GM12878 (cell line): Measurements from ENCODE around the gene SYTL4. TPM values are rescaled to one million over a fixed set of nuclear protein-coding genes. Genes with fewer than 3 reads are reported as not detected.

Experiments used
- ATAC-seq: fragments of 200-7000 bp; cut with Tn5 transposase; 3 replicates; pipeline ENCODE4 v1.9.1; 2020; ENCODE audit warnings: mild to moderate bottlenecking, moderate library complexity
- BruUV-seq: library from RNA; stranded (reverse); fragments of 400-500 nt; replicated peaks from 2 replicates; lab custom pipeline; 2021; lab: Mats Ljungman, UMichigan
- CTCF ChIA-PET: fragments of 300-600 bp; sonication (Branson Sonifier 250); formaldehyde crosslinking; extraction: SDS; loops from one replicate; lab custom pipeline; 2021; ENCODE audit warnings: inconsistent platforms; lab: Yijun Ruan, JAX
- POLR2A ChIA-PET: fragments of 350-600 bp; formaldehyde crosslinking; extraction: SDS; loops from one replicate; lab custom pipeline; 2021; ENCODE audit warnings: inconsistent platforms; lab: Charles Lee
- RAD21 ChIA-PET: fragments of 300-600 bp; sonication (Branson Sonifier 250); formaldehyde crosslinking; loops from one replicate; lab custom pipeline; 2023; ENCODE audit warnings: antibody characterized with exemption; ENCODE audit not compliant: unreplicated experiment; lab: Charles Lee
- SMC1A ChIA-PET: fragments of 300-600 bp; sonication (Branson Sonifier 250); formaldehyde crosslinking; loops from one replicate; lab custom pipeline; 2023; ENCODE audit not compliant: unreplicated experiment, uncharacterized antibody; lab: Charles Lee
- DNase-seq: peaks from one replicate; pipeline ENCODE4 v3.0.0-alpha.2; 2011; ENCODE audit warnings: low read depth, low spot score
- FAIRE-seq: peaks from 3 replicates; lab custom pipeline; 2011; peaks lifted over from hg19 to GRCh38; lab: Jason Lieb, UNC
- H2AFZ ChIP-seq: 2 replicates; pipeline ENCODE4 v1.6.0; 2011; ENCODE audit warnings: low read depth, low read length, control low read depth; ENCODE audit not compliant: control insufficient read depth
- H3K27ac ChIP-seq: 2 replicates; pipeline ENCODE4 v1.5.1; 2011; ENCODE audit warnings: control low read depth; ENCODE audit not compliant: control insufficient read depth, insufficient read depth
- H3K27me3 ChIP-seq, 2 experiments: replicated peaks in 1 of 2; 2 replicates each; pipeline versions ENCODE4 v1.6.0 to v1.6.1; 2011; ENCODE audit warnings: low read length in 1 of 2; ENCODE audit not compliant: control insufficient read depth in 2 of 2, insufficient read depth in 2 of 2
- H3K36me3 ChIP-seq, 2 experiments: 2 replicates each; pipeline ENCODE4 v1.5.1; 2011; ENCODE audit warnings: low read length in 1 of 2; ENCODE audit not compliant: control insufficient read depth in 2 of 2, insufficient read depth in 2 of 2
- H3K4me1 ChIP-seq: 2 replicates; pipeline ENCODE4 v1.6.1; 2011; ENCODE audit warnings: mild to moderate bottlenecking, low read length, moderate library complexity, mixed read lengths; ENCODE audit not compliant: control insufficient read depth, insufficient read depth
- H3K4me2 ChIP-seq: 2 replicates; pipeline ENCODE4 v1.6.0; 2011; ENCODE audit warnings: control low read depth; ENCODE audit not compliant: control insufficient read depth, insufficient read depth
- H3K4me3 ChIP-seq: fragments of 200-600 bp; sonication (generic); 2 replicates; pipeline ENCODE4 v1.5.1; 2016
- H3K79me2 ChIP-seq: 2 replicates; pipeline ENCODE4 v1.6.0; 2011; ENCODE audit warnings: low read length; ENCODE audit not compliant: control insufficient read depth, insufficient read depth
- H3K9ac ChIP-seq: 2 replicates; pipeline ENCODE4 v1.8.0; 2011; ENCODE audit warnings: low read length, control low read depth, mixed read lengths; ENCODE audit not compliant: control insufficient read depth, insufficient read depth
- H3K9me3 ChIP-seq: replicated peaks from 3 replicates; pipeline ENCODE4 v1.5.1; 2011; ENCODE audit warnings: mild to moderate bottlenecking, low read length; ENCODE audit not compliant: control insufficient read depth, insufficient read depth
- H4K20me1 ChIP-seq: 2 replicates; pipeline ENCODE4 v1.6.0; 2011; ENCODE audit not compliant: control insufficient read depth, insufficient read depth
- ASH2L ChIP-seq: fragments of 300-600, 200-600 bp; sonication (generic); IDR thresholded peaks from 2 replicates; pipeline ENCODE4 v1.6.1; 2017; ENCODE audit warnings: low read depth, mild to moderate bottlenecking, borderline replicate concordance
- CUX1 ChIP-seq: IDR thresholded peaks from 2 replicates; pipeline ENCODE4 v1.6.1; 2012; ENCODE audit warnings: improper control_type of control experiment, low read depth, low read length; ENCODE audit not compliant: insufficient replicate concordance
- ZSCAN29 ChIP-seq: fragments of 450-650 bp; IDR thresholded peaks from 2 replicates; pipeline ENCODE4 v1.6.1; 2017; ENCODE audit warnings: mild to moderate bottlenecking, moderate library complexity
- WGBS: methylation state at CpG from one replicate; pipeline ENCODE4 v1.1.6; 2016; ENCODE audit warnings: low lambda C conversion rate; ENCODE audit not compliant: insufficient replicate concordance, insufficient coverage; ENCODE audit errors: missing lambda C conversion rate; 5-methylcytosine and 5-hydroxymethylcytosine counted together
- in situ Hi-C: fragments of 300-500 bp; cut with MboI; formaldehyde crosslinking; loops from 9 replicates; pipeline ENCODE4 v1.14.3; 2018; ENCODE audit warnings: mixed read lengths
- intact Hi-C: fragments of 100-400 bp; cut with micrococcal nuclease; formaldehyde crosslinking; loops from one replicate; pipeline ENCODE4 v1.14.2; 2022; ENCODE audit not compliant: unreplicated experiment
- polyA plus RNA-seq, 11 experiments: library from polyadenylated mRNA; depleted of rRNA in 4 of 11; unstranded in 6 of 11; stranded (reverse) in 5 of 11; fragments of >200 nt; fragmentation: Nextera tagmentation in 4 of 11; fragmentation: Illumina TruSeq in 1 of 11; extraction: Ambion mirVana in 4 of 11; extraction: Trizol in 1 of 11; gene quantifications; 1 replicate in 1 of 11; 2 replicates in 10 of 11; pipeline versions ENCODE4 v1.2.1 to v1.2.3, GENCODE V29; 2011 to 2016; ENCODE audit warnings: inconsistent platforms in 2 of 11, missing spikeins in 2 of 11, low read depth in 1 of 11
- total RNA-seq, 4 experiments: library from RNA; depleted of rRNA in 3 of 4; stranded (reverse); fragments of >200 nt in 3 of 4; fragmentation: Illumina TruSeq in 1 of 4; extraction: Trizol in 1 of 4; gene quantifications; 2 replicates each; pipeline versions ENCODE4 v1.2.1 to v1.2.3, GENCODE V29; 2013 to 2021
- TF ChIP-seq, protein P1 (sequence below): fragments of 450-650 bp; conservative IDR thresholded peaks from 2 replicates; pipeline ENCODE4 v1.6.1; 2017; ENCODE audit warnings: mild to moderate bottlenecking, moderate library complexity

Gene SYTL4
- total and polyA plus RNA-seq, 10 of the 15 experiments (the other 5 are each of a cell fraction or from before 2014, with no cell fraction given) = 0.07 to 0.74 (median 0.19) TPM; not detected in 2

- in situ Hi-C loops (no loop called here), intact Hi-C loops (no loop called here)
- Histone ChIP-seq H2AFZ (no peak overlapping the region), H3K36me3 (no peaks in the 10 kb centered on the region), H3K4me3 (no peak overlapping the region), H3K9ac (no peak overlapping the region), H3K9me3 (no peaks in the 10 kb centered on the region), H3K4me2 (no peak overlapping the region), H3K27me3 (no peaks in the 10 kb centered on the region), H4K20me1 (no peaks in the 10 kb centered on the region), H3K4me1 (no peaks in the 10 kb centered on the region), H3K27ac (no peak overlapping the region), H3K79me2 (no peaks in the 10 kb centered on the region)
- no peak for FAIRE-seq
- no TSS peak for BruUV-seq
- no peak for DNase-seq
- ChIA-PET RAD21 (no interaction called here), POLR2A (interaction anchor here (0.7 kb wide), 1 partner anchor 32 kb away, joined by 4 read pairs; no protein-coding TSS in a partner anchor), SMC1A (interaction anchor here (0.9 kb wide), 1 partner anchor 52 kb away, joined by 3 read pairs; no protein-coding TSS in a partner anchor), CTCF (no interaction called here)
- 31% methylated on average over 2 of the region's 2 CpGs for WGBS
- TF ChIP-seq, protein P1, sequence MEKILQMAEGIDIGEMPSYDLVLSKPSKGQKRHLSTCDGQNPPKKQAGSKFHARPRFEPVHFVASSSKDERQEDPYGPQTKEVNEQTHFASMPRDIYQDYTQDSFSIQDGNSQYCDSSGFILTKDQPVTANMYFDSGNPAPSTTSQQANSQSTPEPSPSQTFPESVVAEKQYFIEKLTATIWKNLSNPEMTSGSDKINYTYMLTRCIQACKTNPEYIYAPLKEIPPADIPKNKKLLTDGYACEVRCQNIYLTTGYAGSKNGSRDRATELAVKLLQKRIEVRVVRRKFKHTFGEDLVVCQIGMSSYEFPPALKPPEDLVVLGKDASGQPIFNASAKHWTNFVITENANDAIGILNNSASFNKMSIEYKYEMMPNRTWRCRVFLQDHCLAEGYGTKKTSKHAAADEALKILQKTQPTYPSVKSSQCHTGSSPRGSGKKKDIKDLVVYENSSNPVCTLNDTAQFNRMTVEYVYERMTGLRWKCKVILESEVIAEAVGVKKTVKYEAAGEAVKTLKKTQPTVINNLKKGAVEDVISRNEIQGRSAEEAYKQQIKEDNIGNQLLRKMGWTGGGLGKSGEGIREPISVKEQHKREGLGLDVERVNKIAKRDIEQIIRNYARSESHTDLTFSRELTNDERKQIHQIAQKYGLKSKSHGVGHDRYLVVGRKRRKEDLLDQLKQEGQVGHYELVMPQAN = no peak
- TF ChIP-seq ZSCAN29 (no peak), CUX1 (no peak), ASH2L (no peak)
- no peak for ATAC-seq
Measured at GRCh38 chrX:100719139-100719538, 12.8 kb downstream of the SYTL4 start.
